Nephron (organoid): Measurements from ENCODE around the gene GFPT1.

Experiments used
- H3K27ac Mint-ChIP-seq, 3 experiments: 2 replicates each; pipeline ENCODE4 v1.8.0; 2020; ENCODE audit warnings: mixed read lengths in 3 of 3, mild to moderate bottlenecking in 2 of 3, moderate library complexity in 1 of 3
- H3K27me3 Mint-ChIP-seq: 2 replicates; pipeline ENCODE4 v1.8.0; 2021; ENCODE audit warnings: low read depth, mild to moderate bottlenecking, moderate library complexity, mixed read lengths
- H3K36me3 Mint-ChIP-seq: 2 replicates; pipeline ENCODE4 v1.8.0; 2020; ENCODE audit warnings: low read depth, mixed read lengths
- H3K4me1 Mint-ChIP-seq: 2 replicates; pipeline ENCODE4 v1.8.0; 2020; ENCODE audit warnings: mixed read lengths
- H3K4me3 Mint-ChIP-seq, 3 experiments: 2 replicates each; pipeline ENCODE4 v1.8.0; 2020; ENCODE audit warnings: mild to moderate bottlenecking in 3 of 3, mixed read lengths in 3 of 3, moderate library complexity in 2 of 3
- H3K9me3 Mint-ChIP-seq: 2 replicates; pipeline ENCODE4 v1.8.0; 2020; ENCODE audit warnings: mixed read lengths
- TF ChIP-seq, protein P1 (sequence below), 3 experiments: fragments of 200-600 bp; sonication (generic); IDR thresholded peaks; one replicate each; pipeline ENCODE4 v1.5.0; 2021; ENCODE audit warnings: antibody characterized with exemption in 3 of 3; ENCODE audit not compliant: unreplicated experiment in 3 of 3

GFPT1 gene

DNA sequence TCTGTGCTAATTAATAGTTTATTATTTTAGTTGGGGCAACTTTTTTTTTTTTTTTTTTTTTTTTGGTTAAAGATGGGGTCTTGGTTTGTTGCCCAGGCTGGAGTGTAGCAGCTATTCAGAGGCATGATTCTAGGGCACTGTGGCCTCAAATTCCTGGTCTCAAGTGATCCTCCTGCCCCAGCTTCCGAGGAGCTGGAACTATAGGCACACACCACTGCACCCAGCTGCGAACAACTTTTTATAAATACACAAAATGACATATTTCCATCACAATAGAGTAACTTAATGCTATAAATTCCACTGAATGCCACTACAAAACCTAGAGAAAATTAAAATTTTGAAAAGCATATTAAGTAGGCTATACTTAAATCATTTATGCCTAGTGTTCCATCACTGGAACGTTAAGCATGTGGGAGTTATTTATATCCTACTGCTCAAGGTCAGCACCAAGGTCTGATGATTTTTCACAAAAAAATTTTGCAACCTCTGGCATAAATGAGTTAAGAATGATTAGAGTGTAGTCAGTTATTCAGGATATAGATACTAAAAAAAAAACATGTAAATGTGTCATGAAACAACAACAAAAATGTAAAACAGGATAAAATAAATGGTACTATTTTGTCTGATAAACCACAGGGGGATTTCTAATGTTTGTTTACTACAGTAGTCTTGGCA, 46.8 kb downstream of the GFPT1 start:
- Mint-ChIP-seq H3K9me3 (no peaks in the 10 kb centered on the region), H3K36me3 (peaks cover 77% of the 10 kb centered on the region), H3K27ac (no peak overlapping the region), H3K27me3 (no peaks in the 10 kb centered on the region), H3K4me1 (no peaks in the 10 kb centered on the region), H3K4me3 (no peak overlapping the region)
- TF ChIP-seq, protein P1, sequence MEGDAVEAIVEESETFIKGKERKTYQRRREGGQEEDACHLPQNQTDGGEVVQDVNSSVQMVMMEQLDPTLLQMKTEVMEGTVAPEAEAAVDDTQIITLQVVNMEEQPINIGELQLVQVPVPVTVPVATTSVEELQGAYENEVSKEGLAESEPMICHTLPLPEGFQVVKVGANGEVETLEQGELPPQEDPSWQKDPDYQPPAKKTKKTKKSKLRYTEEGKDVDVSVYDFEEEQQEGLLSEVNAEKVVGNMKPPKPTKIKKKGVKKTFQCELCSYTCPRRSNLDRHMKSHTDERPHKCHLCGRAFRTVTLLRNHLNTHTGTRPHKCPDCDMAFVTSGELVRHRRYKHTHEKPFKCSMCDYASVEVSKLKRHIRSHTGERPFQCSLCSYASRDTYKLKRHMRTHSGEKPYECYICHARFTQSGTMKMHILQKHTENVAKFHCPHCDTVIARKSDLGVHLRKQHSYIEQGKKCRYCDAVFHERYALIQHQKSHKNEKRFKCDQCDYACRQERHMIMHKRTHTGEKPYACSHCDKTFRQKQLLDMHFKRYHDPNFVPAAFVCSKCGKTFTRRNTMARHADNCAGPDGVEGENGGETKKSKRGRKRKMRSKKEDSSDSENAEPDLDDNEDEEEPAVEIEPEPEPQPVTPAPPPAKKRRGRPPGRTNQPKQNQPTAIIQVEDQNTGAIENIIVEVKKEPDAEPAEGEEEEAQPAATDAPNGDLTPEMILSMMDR (IDR thresholded peaks at IDR 0.05; ENCODE audit: unreplicated experiment in 3 of 3) = no peak

GRCh38 chr2:69335311-69335710, 51.7 kb downstream of the GFPT1 start:
- Mint-ChIP-seq H3K27ac (peak overlapping the region in 1 of 3 experiments; percentile 60), H3K9me3 (no peaks in the 10 kb centered on the region), H3K36me3 (peaks cover 61% of the 10 kb centered on the region), H3K27me3 (no peaks in the 10 kb centered on the region), H3K4me1 (no peaks in the 10 kb centered on the region), H3K4me3 (no peak overlapping the region)
- TF ChIP-seq, protein P1 (IDR thresholded peaks at IDR 0.05; ENCODE audit: unreplicated experiment in 3 of 3) = no peak

DNA sequence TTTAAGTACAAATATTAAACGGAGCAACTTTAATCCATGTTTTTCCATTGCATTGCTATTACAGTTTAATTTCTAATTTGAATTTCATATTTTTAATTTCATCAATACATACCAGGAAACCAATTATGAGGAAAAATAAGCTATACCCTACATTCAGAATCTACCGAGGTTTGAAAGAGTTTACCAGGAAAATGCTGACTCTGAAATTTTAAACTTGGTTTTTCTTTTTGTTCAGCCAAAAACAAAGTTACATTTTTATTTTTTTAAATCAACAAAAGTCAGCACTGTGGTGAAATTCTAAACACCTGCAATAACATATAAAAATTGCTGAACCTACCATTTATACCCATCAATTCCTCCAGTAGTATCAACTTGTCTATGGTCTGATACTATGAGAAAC, 53.7 kb downstream of the GFPT1 start:
- Mint-ChIP-seq H3K27ac (no peak overlapping the region), H3K4me3 (no peak overlapping the region), H3K27me3 (no peaks in the 10 kb centered on the region), H3K9me3 (no peaks in the 10 kb centered on the region), H3K4me1 (no peaks in the 10 kb centered on the region), H3K36me3 (peaks cover 61% of the 10 kb centered on the region)
- TF ChIP-seq, protein P1 (IDR thresholded peaks at IDR 0.05; ENCODE audit: unreplicated experiment in 3 of 3) = no peak

DNA sequence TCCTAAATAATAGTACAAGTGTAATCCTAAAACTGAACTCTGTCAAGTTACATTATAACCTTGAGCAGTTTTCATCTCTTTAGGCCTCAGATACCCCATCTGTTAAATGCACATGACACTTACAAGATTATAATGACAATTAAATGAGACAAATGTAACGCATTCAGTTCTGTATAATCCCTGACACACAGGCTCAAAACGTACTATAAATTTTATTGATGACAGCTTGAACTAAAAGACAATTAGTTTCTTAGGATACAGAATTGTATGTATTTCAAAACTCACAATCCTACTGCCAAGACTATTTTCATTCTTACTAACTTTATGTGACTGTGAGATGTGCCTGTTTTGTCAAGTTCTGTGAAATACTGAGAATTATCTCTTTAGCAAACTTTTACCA, 56.2 kb downstream of the GFPT1 start:
- no peaks in the 10 kb centered on the region for H3K4me1 Mint-ChIP-seq
- H3K27ac Mint-ChIP-seq = no peak overlapping the region
- H3K4me3 Mint-ChIP-seq = no peak overlapping the region
- peaks cover 63% of the 10 kb centered on the region for H3K36me3 Mint-ChIP-seq
- TF ChIP-seq, protein P1 (IDR thresholded peaks at IDR 0.05; ENCODE audit: unreplicated experiment in 3 of 3) = no peak
- H3K9me3 Mint-ChIP-seq = no peaks in the 10 kb centered on the region
- no peaks in the 10 kb centered on the region for H3K27me3 Mint-ChIP-seq

GRCh38 chr2:69322631-69323030, 64.4 kb downstream of the GFPT1 start:
- Mint-ChIP-seq H3K9me3 (peaks cover 7% of the 10 kb centered on the region), H3K27me3 (no peaks in the 10 kb centered on the region), H3K36me3 (peaks cover 72% of the 10 kb centered on the region)

More at GRCh38 chr2:69322631-69323030, 64.4 kb downstream of the GFPT1 start:
- H3K4me3 Mint-ChIP-seq = no peak overlapping the region
- TF ChIP-seq, protein P1 (IDR thresholded peaks at IDR 0.05; ENCODE audit: unreplicated experiment in 3 of 3) = no peak
- no peaks in the 10 kb centered on the region for H3K4me1 Mint-ChIP-seq
- no peak overlapping the region for H3K27ac Mint-ChIP-seq
